GM21825 (cell line): ENCODE measurements around the gene NAA20.

Experiments used
- ATAC-seq: cut with Tn5 transposase; IDR thresholded peaks from one replicate; pipeline ENCODE4 v1.9.1; 2021; ENCODE audit warnings: mild to moderate bottlenecking, moderate library complexity; ENCODE audit not compliant: unreplicated experiment

Gene NAA20

DNA sequence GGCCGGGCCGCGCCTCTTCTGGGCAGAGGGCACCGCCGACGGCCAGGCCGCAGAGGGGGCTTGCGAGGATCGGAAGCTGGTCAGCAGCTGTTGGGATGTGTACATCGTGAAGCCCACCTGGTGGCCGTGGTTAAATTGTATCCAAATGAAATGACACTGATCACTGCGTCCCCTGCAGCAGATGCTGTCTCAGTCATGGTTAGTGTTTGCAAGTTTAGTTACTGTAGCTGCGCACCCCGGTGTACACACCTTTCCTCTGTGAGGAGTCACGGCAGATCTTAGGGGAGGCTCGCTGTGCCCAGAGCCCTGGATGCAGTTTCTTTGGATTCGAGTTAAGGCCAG, 653 bp downstream of the NAA20 start:
- ATAC-seq = no peak

DNA sequence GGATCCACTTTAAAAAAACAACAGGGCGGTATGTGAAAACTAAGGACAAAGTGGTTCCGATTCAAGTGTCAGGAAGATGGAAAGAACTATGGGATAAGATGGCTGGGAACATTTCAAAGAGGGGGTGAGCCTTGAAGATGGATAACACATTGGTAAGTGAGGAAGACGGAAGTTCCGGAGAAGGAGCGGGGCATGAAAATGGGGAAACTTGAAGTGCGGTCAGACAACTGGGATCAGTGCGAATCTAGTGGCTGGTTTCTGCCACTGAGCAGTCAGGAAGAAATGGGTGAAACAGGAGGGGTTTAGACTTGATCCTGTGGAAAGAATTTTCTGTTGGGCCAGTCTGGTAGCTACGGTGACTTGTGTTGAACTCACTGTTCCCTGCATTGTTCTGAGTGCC, 1.2 kb downstream of the NAA20 start:
- no peak for ATAC-seq

DNA sequence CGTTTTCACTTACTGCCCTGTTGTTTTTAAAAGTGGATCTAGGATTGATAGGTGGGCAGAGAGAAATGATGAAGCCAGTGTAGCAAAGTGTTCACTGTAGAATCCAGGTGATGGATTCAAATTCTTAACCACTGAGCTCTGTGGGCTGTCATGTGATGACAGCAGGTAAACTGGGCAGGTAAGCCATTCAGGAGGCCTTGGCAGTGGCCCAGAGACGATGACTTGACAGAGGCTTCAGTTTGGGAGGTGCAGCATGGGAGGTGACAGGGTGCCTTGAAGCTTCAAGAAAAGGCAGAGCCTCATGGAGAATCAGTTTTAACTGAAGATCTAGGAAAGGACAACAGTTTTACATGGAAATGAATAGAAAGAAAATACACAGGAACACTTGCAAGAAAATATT, 2.0 kb downstream of the NAA20 start:
- ATAC-seq = no peak

DNA sequence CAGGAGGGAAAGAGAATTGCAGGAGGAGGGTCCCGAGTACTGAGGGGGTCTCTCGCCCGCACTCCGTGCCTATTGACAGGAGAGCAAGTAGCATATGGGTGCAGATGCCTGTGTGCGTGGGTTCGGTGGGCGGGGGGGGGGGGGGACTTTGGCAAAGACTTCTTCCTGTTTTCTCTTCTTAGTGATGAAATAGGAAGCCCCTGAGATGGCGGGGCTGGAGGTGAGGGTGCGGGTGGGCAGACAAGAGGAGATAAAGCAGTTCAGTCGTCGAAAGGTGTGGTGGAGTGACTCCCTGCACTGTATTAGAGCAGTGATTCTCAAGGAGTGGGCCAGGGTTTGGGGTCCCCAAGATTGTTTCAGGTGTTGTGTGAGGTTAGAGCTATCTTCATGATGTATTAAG, 3.7 kb downstream of the NAA20 start:
- no peak for ATAC-seq

DNA sequence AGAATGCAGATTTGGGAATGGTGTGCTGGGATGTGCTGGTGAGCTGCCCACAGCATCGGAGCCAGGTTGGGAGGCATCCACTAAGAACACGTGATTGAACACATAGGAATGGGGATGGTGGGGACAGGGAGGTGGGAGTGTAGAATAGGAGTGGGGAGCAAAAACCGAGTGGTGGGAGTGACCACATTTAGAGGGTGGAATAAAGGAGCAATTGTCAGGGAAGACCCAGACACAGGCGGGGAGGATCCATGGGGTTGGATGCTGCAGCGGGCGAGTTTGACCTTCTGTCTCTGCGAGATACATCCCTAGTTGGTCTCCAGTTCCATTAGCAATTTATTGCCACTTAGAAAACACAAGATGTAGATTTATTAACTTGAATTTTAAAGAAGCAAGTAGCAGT, 4.7 kb downstream of the NAA20 start:
- ATAC-seq = no peak

DNA sequence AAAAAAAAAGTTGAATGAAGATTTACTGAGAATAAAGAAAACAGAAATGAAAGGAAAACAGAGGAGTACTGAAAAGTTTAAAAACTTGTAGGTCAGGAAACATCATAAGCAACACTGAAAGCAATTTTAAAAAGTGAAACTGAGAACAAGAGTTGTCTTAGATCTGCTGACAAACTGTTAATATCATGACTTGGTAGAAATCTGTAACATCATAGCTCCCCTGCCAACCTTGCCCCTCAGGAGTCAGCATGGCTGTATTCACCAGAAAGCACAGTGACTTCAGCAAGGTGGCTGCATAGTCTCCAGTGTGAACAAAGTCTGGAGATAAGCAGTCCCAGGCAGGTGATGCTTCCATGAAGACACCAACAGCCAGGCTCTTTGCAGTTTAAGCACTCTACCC, 5.3 kb downstream of the NAA20 start:
- peak; percentile 65 for ATAC-seq

DNA sequence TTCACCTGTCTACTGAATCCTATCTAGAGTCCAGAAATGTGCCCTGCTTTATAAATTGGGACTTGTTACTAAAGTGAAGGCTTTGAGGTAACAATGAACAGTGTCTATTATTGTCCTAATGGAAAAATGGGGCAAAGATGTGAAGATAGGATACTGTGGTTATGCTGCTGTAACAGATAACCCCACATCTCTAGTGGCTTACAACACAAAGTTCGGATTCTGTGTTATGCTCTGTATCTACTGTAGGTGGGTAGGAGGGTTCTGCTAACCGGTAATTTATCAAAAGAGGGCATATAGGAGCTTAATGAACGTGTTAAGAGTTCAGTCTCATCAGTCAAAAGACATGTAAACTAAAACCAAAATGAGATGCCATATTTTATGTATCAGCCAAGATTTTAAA, 6.2 kb downstream of the NAA20 start:
- no peak for ATAC-seq

DNA sequence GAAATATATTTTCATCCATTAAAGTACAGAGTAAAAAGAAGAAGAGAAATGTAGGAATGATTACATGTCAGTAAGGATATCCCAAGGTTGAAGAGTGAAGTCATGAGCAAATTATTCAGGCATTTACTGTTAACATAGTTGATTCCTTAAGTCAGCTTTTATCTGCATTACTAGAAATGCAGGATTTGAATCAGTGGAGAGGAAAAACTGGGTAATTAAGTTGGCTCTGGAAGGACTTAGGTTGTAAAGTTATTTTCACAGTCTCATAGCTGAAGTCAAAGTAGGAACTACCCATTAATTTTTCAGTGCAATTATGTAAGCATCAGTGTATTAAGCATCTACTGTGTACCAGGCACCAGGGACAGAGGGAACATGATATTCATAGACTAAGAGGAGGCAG, 7.8 kb downstream of the NAA20 start:
- ATAC-seq = no peak

DNA sequence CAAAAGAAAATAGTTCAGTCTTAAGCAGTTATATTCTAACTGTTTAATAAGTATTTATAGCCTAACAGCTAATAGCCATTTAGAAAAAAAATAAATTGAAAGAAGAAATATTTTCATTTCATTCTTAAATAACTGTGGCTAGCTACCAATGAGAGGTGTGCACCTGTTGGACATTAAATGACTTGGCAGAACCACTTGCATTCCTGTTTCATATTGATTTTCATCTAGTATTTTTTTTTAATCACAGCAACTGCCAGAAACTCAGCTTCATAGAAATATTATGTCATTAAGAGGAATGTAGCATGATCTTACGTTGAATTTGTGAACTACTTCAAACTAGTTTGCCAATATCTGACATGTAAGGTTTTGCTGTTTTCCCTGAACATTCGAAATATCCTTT, 10.1 kb downstream of the NAA20 start:
- ATAC-seq = no peak

DNA sequence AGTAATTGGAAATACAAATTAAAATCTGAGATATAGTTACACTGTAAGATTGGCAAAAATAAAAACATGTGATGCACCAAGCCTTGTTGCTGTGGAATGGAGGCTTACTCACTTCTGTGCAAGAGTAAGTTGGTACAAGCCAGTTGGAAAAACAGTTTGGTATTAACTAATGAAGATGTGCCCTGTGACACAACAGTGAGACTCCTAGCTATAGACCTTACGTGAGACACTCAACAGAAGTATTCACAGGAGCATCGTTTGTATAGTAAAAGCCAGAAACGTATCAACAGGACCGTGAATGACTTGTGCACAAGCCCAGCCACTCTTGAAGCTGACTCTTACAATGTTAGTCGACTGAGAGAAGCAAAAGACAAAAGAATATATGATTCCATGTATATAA, 14.6 kb downstream of the NAA20 start:
- ATAC-seq = no peak

DNA sequence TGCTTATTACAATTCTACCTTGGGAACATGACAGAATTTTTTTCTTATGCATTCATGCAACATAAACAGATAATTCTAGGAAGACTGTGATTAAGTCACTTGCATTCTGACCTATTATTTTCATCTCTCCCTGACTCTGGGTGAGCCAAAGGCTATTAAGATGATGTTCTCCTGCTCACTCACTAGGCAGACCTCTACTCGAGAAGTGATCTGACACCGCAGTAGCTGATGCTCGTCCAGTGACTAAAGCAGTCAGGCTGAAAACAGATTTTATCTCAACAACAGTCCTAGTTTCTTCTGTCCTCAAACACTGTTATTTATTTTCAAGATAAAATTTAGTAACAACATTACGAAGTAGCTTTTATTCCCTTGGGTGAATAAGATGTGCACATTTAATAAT, 17.3 kb downstream of the NAA20 start:
- ATAC-seq = no peak

DNA sequence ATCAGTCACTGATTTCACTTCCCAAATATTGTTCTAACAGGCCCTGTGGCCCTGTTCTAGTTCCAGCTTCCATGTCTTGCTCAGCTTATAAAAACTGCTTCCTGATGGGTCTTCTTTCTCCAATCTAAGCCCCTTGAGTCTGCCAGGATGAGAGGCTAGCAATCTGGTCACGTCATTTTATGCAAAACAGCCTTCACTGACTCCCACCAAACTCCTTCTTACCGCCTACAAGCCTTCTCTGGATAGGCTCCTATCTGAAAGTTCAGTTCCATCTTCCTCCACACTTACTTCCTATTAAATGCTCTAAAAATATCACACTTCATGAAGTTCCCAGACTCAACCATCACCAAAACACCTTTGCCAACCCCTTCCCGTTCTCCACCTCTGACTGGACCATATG, 19.6 kb downstream of the NAA20 start:
- ATAC-seq = no peak

DNA sequence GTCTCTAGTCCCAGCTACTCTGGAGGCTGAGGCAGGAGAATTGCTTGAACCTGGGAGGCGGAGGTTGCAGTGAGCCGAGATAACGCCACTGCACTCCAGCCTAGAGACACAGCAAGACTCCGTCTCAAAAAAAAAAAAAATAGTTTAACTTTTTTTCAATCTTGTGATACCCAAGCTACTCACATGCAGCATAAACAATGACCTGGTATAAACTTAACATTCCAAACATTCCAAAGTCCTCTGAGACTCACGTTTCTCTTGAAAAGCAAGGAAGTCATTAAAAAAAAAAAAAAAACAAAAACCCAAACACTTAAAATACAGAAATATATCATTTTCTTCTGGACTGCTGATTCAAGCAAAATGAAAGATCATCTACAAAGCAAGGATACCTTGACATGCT, 20.8 kb downstream of the NAA20 start:
- ATAC-seq = no peak

DNA sequence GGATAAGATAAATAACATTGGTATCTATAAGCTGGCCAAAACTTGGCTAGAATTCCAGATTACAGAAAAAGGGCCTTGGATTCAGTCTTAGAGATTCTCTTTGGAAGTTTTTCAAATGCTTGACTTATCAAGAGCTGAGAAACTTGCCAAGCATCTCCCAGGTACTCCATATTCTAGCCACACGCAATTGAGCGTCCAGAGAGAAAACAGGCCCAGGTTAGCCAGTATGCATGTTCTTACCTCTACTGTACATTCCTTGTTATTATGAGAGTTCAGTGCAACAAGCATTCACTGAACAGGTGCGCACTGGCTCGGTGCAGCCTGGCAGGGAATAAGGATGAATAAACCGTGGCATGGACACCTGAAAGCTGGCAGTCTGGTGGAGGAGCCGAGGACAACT, 21.4 kb downstream of the NAA20 start:
- ATAC-seq = no peak

DNA sequence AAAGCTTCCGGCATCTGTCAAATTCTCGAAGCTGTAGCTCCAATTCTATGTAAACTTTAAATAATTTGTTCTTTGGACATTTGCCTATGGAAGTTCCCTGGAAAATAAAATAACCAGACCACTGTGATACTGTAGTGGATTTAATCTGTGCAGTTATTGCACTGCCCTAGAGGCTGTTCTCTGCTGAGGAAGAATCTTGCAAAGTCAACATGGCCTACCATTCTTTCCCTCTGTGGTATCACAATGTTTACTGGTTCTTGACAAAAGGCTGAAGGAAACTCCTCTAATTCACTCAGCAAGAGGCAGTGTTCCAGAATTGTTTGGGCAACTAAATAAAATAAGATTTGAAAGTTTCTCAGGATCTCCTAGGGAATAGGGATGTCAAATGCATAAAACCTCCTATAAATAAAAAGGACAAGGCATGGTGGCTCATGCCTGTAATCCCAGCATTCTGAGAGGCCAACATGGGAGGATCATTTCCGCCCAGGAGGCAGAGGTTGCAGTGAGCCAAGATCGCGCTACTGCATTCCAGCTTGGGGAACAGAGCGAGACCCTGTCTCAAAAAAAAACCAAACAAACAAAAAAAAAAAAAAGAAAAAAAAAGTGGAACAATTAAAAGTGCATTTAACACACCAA, 22.7 kb downstream of the NAA20 start:
- no peak for ATAC-seq

DNA sequence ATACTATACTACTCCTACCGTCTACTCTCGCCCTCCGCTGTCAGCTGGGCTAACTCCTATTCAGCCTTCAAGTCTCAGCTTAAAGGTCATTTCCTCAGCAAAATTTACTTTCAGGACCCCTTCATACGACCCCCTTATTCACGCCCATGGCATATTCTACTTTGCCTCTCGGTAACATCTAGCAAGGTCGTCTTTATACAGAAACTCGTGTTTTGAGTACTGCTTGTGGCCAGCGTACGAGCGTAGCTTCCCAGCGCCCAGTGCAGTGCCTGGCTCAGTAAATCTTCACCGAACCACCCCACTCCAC, 34.6 kb downstream of the NAA20 start:
- ATAC-seq = peak; percentile 8

DNA sequence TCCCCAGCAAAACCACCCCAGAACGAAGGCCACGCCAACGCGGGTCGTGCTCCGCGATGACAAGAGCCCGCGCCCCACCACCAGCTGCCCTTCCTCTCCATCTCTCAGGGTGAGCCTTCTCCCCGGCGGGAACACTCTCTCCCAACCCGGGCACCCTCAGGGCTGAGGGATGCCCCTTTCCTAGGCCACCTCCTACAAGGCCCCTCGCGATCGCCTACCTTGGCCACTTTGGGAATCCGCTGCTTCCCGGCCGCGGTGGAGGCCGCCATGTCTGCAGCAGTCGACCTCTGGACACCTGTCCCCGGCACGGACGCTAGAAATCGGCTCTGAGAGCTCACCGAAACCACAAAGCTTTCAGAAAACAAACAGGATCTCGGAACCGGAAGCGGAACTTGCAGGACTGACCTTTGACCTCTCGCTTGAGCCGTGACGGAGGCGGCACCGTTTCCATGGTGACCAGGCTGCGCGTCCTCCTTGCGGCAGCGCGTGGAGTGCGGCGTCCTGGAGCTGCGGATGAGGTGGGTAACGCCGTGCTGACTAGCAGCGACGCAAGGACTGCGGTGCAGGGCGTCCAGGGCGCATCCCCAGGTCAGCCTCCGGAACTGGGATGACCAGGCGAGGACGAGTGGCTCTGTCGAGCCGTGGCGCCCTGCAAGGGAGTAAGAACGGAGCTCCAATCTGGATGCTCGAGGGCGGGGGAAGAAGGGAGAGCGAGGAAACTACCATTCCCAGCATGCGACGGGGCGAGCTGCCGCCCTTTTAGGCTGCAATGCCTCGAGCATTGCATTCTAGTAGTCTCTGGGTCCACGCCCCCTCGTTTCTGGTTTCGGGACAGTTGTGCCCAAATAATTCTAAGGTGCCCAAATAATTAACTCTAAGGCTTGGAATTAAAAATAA, 35.2 kb downstream of the NAA20 start, which contains the start of the genes CFAP61 and CRNKL1:
Gene CFAP61 (plus strand): TSS at position 459 of the 897 bp plus-strand sequence. CDS start 4,122 bp downstream, outside the sequence.
Gene CRNKL1 (minus strand): TSS at position 393 of the 897 bp plus-strand sequence. CDS start 124 bp downstream, at position 269.
- peak; percentile 93 for ATAC-seq

DNA sequence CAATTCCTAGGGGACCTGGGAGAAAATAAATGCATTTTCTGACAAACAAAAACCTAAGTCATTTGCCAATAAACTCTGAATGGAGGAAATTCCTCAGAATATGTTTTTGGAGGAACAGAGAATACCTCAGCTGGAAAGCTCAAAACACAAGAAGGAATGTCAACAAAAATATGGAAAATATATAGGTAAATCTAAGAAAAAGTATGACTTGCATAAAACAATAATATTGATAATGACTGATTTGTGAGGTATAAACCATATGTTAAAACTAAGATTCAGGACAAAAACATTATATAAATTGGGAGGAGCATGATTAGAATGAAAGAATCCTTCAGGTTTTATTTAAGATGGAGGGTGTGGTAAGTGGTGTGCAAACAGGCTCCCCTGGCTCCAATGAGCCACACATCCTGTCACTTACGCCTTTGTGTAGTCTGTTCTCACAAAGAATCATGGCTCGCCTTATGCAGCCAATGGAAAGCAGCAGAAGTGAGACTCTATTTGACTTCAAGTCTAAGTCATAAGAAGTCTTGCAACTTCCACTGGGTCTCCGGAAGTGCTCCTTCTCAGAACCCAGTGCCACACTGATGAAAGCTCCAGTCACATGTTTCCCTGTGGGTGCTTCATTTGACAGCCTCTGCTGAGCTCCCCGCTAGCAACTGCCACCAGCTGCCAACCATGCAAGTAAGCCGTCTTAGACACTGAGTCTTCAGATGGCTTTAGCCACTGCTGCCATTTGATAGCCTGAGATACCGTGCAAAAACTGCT, 43.3 kb downstream of the NAA20 start:
- ATAC-seq = no peak

DNA sequence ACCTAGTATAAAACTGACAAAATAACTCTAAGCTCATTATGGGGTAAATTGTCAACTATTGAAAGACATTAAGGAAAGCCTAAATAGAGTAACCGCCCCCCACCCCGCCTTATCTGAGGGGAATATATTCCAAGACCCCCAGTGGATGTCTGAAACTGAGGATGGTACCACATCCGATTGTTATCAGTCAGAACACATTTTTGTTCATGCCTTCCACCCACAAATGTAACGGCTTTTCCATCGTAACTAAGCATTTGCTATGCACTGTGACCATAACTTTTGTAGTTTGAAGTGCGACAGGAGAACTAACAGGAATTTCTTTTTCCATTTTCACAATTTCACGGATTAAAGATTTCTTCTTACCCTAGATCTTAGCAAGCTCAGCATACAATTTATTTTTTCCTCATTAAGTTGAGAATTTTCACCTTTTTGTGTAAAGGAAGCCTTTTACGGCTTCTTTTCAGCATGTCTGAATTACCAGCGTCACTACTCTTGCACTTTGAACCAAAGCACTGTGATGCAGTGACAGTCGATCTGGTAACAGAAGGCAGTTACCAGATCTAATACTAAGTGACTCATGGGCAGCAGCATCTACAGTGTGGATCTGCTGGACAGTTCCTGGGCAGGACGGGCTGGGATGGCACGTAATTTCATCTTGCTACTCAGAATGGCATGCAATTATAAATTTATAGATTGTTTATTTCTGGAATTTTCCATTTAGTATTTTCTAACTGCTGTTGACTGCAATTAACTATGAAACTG, 47.0 kb downstream of the NAA20 start:
- ATAC-seq = no peak

DNA sequence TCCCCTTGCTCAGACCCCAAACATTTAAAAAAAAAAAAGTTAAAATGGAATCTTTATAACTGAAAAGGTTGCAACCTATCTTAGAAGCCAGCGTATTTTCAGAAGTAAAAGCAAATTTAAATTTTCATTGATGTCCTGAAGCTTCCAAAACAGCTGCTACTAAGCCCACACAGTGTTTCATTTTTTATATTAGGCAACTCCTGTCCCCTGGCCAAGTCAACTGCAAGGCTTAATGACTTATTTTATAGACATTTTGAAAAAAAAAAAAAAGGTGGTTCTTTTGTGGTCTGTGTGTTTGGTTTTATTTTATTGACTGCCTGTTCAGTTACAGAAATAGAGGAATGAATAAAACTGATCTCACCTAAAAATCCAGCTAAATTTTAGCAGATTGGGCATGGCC, 48.2 kb downstream of the NAA20 start:
- no peak for ATAC-seq
